GM18873 (cell line): ENCODE results near the gene ADRB2.
"Not testable (repeated sequence)": the region's sequence is repeated elsewhere in the genome, so short reads cannot be mapped to it uniquely, and the experiment has no call there.

ENCODE experiments used
- ATAC-seq: cut with Tn5 transposase; IDR thresholded peaks from one replicate; pipeline ENCODE4 v1.9.1; 2021; ENCODE audit warnings: mild to moderate bottlenecking, moderate library complexity, moderate number of reproducible peaks; ENCODE audit not compliant: unreplicated experiment, low FRiP score

Gene ADRB2

GRCh38 chr5:148849461-148849860 is 23.1 kb downstream of the ADRB2 start:
- ATAC-seq: no peak

- ATAC-seq: no peak
These were observed 24.4 kb downstream of the ADRB2 start for GRCh38 chr5:148850836-148851235.

- no peak for ATAC-seq
These were observed 27.5 kb downstream of the ADRB2 start for GRCh38 chr5:148853868-148854267.

- ATAC-seq: no peak
These were observed 29.0 kb downstream of the ADRB2 start for GRCh38 chr5:148855249-148856008.

GRCh38 chr5:148856009-148856367 is 29.6 kb downstream of the ADRB2 start:
- ATAC-seq: no peak

- ATAC-seq: no peak
These were observed 30.0 kb downstream of the ADRB2 start for GRCh38 chr5:148856424-148856823.

GRCh38 chr5:148857474-148857873 is 31.1 kb downstream of the ADRB2 start:
- ATAC-seq: no peak

GRCh38 chr5:148858106-148858505 is 31.7 kb downstream of the ADRB2 start:
- no peak for ATAC-seq

GRCh38 chr5:148858547-148858946 is 32.1 kb downstream of the ADRB2 start:
- ATAC-seq: no peak

- ATAC-seq: no peak
These were observed 33.3 kb downstream of the ADRB2 start for GRCh38 chr5:148859703-148860102.

- ATAC-seq: no peak
These were observed 34.2 kb downstream of the ADRB2 start for GRCh38 chr5:148860599-148860998.

- no peak for ATAC-seq
These were observed 34.7 kb downstream of the ADRB2 start for GRCh38 chr5:148861088-148861487.

GRCh38 chr5:148861696-148862095 is 35.3 kb downstream of the ADRB2 start:
- ATAC-seq: no peak

- ATAC-seq: no peak
These were observed 37.9 kb downstream of the ADRB2 start for GRCh38 chr5:148864113-148864841.

- no peak for ATAC-seq
These were observed 39.6 kb downstream of the ADRB2 start for GRCh38 chr5:148866024-148866423.

- no peak for ATAC-seq
These were observed 46.7 kb downstream of the ADRB2 start for GRCh38 chr5:148873120-148873519.

GRCh38 chr5:148873690-148874485 is 47.5 kb downstream of the ADRB2 start:
- no peak for ATAC-seq

- ATAC-seq: no peak
These were observed 48.9 kb downstream of the ADRB2 start for GRCh38 chr5:148875205-148875875.

GRCh38 chr5:148877436-148877835 is 51.0 kb downstream of the ADRB2 start:
- not testable (repeated sequence) for ATAC-seq
